NCI-H2107 (cell line): Measurements from ENCODE around the gene L3MBTL1.

ENCODE experiments used
- DNase-seq: peaks from one replicate; lab custom pipeline; 2025; lab: John Stamatoyannopoulos, UW

The L3MBTL1 gene

DNA sequence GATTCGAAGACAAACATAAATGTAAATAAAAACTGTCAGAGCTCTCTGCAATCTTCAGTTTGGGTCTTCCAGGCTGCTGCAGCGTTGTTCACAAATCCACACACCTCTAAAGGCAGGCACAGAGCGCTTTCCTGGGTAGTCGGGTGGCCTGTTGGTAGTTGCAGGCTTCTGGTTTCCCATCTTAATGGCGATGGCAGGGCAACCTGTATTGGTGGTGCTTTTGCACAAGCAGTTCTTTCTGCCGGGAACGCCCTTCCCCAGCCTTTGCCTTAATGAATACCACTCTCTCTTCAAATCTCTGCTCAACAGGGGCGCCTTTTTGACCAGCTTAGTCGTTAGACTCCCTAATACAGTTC is 82.5 kb downstream of the L3MBTL1 start:
- DNase-seq: no peak

- peak; percentile 63 for DNase-seq
Measured at GRCh38 chr20:43590392-43591303, 83.2 kb downstream of the L3MBTL1 start, which contains the start of gene IFT52. TSS of gene IFT52 (plus strand) at chr20:43590937. CDS start at chr20:43594699, 3,762 bp downstream.
